Measurements from ENCODE around the gene BPI.
"Not testable (repeated sequence)": the region's sequence is repeated elsewhere in the genome, so short reads cannot be mapped to it uniquely, and the experiment has no call there.

The BPI gene

GRCh38 chr20:38303908-38304379, at the start of gene BPI:
Gene BPI, plus strand, starts transcription at chr20:38304156. Its CDS starts 68 bp downstream, at chr20:38304224.
- DNase-seq, result no peak

GRCh38 chr20:38254621-38255020, 49.3 kb upstream of the BPI start:
- not testable (repeated sequence) for DNase-seq

GRCh38 chr20:38255393-38255792, 48.6 kb upstream of the BPI start:
- DNase-seq, result no peak

GRCh38 chr20:38256021-38256420, 47.9 kb upstream of the BPI start:
- no peak for DNase-seq

GRCh38 chr20:38256966-38257365, 47.0 kb upstream of the BPI start:
- no peak for DNase-seq

- DNase-seq, result no peak
Measured at GRCh38 chr20:38258545-38259215, 45.3 kb upstream of the BPI start.

GRCh38 chr20:38260025-38260377, 44.0 kb upstream of the BPI start:
- DNase-seq, result no peak

- no peak for DNase-seq
Measured at GRCh38 chr20:38260378-38261053, 43.4 kb upstream of the BPI start, which contains the start of gene KIAA1755. Gene KIAA1755, minus strand, starts transcription at chr20:38260735. Its CDS starts 235 bp downstream, at chr20:38260500.

- DNase-seq, result no peak
Measured at GRCh38 chr20:38261054-38261390, 42.9 kb upstream of the BPI start.

- DNase-seq, result no peak
Measured at GRCh38 chr20:38262931-38263330, 41.0 kb upstream of the BPI start.

GRCh38 chr20:38266426-38266825, 37.5 kb upstream of the BPI start:
- no peak for DNase-seq

GRCh38 chr20:38267296-38267695, 36.7 kb upstream of the BPI start:
- DNase-seq, result no peak

GRCh38 chr20:38267901-38268514, 35.9 kb upstream of the BPI start:
- DNase-seq, result no peak

- no peak for DNase-seq
Measured at GRCh38 chr20:38269040-38269439, 34.9 kb upstream of the BPI start.

GRCh38 chr20:38269715-38270114, 34.2 kb upstream of the BPI start:
- DNase-seq, result no peak

GRCh38 chr20:38270869-38271605, 32.9 kb upstream of the BPI start:
- DNase-seq, result no peak

GRCh38 chr20:38271608-38272120, 32.3 kb upstream of the BPI start:
- DNase-seq, result no peak

- no peak for DNase-seq
Measured at GRCh38 chr20:38272398-38272797, 31.6 kb upstream of the BPI start.

GRCh38 chr20:38272961-38273360, 31.0 kb upstream of the BPI start:
- no peak for DNase-seq

GRCh38 chr20:38275815-38276550, 28.0 kb upstream of the BPI start:
- DNase-seq, result no peak

GRCh38 chr20:38277285-38277684, 26.7 kb upstream of the BPI start:
- no peak for DNase-seq

- DNase-seq, result no peak
Measured at GRCh38 chr20:38277691-38278090, 26.3 kb upstream of the BPI start.

GRCh38 chr20:38278131-38278530, 25.8 kb upstream of the BPI start:
- DNase-seq, result no peak
